GM19372 (cell line): ENCODE measurements around the gene NID1.
"Not testable (repeated sequence)": the region's sequence is repeated elsewhere in the genome, so short reads cannot be mapped to it uniquely, and the experiment has no call there.

ENCODE experiments used
- ATAC-seq: cut with Tn5 transposase; IDR thresholded peaks from one replicate; pipeline ENCODE4 v1.9.1; 2021; ENCODE audit warnings: mild to moderate bottlenecking, low read depth, moderate library complexity; ENCODE audit not compliant: unreplicated experiment

NID1 gene

DNA sequence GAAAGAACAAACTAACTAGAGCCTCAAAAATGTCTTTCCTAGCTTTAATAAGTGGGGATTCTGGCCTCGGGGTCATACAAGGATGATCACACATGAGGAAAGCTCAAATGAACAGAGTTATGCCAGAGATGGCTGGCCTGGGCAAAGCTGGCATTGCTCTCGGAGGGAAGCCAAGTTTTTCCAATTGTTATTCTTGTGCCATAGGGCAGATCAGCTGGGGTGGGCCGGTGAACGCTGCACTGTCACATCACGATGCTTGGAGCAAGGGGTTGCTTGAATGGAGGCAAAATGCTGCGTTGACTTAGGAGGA is 122.3 kb downstream of the NID1 start:
- no peak for ATAC-seq

DNA sequence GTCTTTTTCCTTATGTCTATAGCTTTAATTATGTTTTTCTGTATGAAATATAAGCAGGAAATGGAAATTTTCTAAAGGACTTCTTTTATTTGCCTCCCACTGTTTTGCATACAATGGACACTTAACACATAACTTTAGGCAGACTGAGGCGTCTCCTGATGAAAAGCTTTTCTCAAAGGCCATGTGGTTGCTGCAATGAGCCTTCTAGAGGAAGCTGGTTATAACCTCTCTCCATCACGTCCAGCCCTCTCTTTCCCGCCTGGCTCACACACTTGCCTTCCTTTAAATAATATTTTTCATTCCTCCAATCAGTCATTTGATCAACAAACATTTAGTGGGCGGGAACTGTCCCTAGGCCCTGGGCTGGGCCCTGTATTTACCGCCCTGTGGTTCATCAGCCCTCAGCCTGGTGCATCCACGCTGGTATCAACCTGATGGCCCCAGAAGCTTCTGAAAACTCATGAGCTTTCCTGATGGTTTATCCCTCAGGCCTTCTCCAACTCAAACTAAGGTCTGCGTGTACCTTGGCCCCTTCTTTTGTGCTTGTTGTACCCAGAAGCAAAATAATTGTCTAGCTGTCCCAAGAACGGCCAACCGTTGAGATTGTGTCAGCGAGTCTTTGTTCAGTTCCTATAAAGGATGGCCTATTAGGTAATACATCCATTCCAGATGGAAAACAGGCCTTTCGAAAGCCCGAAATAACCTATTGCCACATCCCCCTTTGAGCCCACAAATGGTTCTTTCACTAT is 122.8 kb downstream of the NID1 start:
- no peak for ATAC-seq

DNA sequence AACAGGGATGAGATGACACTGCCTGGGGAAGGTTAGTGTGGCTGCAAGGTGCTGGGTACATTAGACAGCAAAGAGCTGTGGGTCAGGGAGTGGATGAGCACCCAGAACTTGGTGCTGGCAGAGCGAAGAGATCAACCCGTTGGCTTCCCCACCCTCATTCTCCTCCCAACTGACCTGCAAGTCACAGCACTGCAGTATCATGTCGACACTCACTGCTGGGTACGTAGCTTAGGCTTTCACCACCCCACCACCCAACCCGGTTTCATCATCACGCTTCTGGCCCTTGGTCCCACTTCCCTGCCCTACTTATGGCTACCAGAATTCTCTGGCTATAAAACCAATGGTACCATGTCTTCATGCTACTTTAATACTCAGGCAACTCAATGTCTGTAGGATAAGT is 124.6 kb downstream of the NID1 start:
- no peak for ATAC-seq

DNA sequence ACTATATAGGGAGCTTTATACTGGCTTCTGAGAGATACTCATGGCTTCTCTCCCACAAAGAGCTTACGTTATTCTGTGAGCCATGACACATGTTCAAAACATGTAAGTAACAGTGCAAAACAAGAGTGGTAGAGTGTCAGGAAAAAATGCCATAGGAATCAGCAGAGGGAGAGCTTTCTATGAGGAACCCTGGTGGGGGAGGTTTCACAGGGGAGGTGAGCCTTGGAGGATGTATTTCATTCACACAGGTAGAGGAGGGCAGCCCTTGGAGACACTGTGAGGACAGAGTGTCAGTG is 125.5 kb downstream of the NID1 start:
- no peak for ATAC-seq

GRCh38 chr1:235938709-235939479 is 126.0 kb downstream of the NID1 start:
- peak; percentile 50 for ATAC-seq

GRCh38 chr1:235937123-235937522 is 127.8 kb downstream of the NID1 start:
- ATAC-seq, result no peak

DNA sequence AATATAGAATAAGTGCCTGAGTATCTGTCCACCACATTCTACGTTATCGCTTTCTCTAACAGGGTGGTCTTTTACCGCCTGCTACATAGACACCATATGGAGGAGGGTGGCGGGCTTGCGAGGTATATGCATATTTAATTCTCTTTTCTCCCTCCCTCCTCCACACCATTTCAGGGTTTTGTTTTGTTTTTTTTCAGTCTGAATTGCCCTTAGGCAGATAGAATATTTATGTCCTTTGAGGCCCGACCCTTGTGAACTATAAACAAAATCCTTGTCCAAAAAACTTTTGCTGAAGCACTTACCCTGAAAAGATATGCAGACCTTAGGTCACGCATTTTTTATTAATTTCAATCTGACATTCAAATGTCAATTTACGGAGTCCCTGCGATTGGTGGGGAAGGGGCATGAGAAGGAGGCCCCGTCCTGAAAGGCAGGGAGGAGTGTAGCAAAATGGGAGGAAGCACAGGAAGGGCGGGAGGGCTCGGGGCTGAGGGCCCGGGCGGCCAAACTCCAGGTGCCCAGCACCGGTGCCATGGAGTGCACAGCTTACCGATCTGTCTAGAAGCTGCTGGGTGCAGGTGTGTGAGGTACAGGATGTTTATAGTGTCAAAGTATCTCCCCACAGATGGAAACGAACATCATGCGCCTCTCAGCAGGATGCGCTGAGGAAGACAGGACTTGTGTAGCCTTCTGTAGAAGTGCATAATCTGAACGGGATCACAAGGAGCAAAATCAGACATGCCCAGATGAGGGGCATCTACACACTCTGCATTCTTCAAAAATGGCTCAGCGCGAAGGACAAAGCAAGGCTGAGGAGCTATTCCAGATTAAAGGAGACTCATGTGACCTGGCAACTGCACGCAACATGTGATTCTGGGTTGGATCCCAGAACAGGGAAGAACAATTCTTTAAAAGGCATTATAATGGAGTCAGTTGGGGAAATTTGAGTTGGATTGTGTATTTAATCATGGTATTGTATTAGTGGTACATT is 129.4 kb downstream of the NID1 start:
- ATAC-seq, result no peak

DNA sequence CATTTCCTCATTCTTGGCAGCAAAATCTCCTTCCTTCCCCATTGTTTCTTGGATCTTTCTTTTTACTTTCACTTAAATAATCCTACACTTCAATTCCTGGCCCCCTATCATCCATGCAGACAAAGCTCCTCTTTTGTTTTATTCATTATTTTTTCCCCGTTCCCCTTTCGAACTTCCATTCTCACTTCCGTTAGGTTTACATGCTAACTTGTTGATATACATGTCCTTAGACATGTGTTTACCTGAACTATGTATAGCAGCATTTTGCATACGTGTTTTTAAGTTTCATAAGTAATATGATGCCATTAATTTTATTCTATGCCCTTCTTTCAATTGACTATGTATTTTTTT is 131.1 kb downstream of the NID1 start:
- no peak for ATAC-seq

DNA sequence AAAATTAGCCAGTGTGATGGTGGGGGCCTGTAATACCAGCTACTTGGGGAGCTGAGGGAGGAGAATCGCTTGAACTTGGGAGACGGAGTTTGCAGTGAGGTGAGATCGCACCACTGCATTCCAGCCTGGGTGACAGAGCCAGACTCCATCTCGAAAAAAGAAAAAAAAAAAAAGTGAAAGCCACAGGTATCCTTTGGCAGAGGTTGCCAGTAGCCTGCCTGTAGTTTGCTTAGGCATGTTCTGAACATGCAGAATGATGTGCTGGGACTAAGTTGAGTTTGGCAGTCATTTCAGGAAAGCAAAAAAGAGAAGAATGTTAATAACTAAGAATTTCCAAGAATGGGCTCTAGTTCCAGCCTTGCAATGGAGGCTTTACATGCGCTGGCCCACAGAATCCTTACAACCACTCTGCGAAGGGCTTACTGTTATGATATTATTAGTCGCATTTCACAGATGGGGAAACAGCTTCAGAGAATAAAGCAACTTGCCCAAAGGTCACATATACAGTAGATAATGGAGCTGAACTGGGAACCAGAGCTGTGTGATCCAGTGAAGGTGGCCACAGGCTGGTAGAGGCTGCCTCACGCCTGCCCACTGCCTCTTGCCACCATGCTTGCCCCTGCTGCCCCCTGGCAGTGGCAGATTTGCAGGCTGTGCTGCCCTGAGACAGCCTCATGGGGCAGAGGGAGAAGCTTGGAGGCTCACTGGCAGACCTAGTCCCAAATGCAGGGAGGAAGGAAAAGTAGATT is 131.7 kb downstream of the NID1 start:
- no peak for ATAC-seq

DNA sequence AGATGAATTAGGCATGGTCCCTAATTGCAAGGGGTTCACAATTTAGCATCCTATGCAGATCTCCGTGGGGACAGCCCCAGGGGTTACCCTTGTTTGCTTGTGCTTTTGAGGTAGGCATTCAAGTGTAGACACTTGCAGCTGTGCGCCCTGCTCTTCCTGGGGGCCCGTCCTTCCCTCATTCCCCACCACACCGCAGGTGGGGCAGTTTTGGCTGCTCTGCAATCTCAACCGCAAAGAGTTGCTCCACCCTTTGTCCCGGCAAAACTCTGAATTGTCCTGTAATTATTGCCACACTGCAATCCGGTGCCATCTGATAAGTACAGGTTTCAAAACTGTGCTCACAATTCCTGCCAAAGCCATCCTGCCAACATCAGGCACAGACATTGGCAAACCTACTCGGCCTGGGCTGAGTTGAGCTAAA is 132.8 kb downstream of the NID1 start:
- no peak for ATAC-seq

GRCh38 chr1:235931171-235931738 is 133.6 kb downstream of the NID1 start:
- ATAC-seq, result no peak

- ATAC-seq, result no peak
Measured at GRCh38 chr1:235930543-235930942, 134.3 kb downstream of the NID1 start.

GRCh38 chr1:235929216-235929615 is 135.7 kb downstream of the NID1 start:
- no peak for ATAC-seq

GRCh38 chr1:235928197-235928596 is 136.7 kb downstream of the NID1 start:
- no peak for ATAC-seq

GRCh38 chr1:235927551-235927950 is 137.3 kb downstream of the NID1 start:
- not testable (repeated sequence) for ATAC-seq
